Putamen (tissue), 1 donor: ENCODE measurements around the gene KLHL10.
"Not testable (repeated sequence)": the region's sequence is repeated elsewhere in the genome, so short reads cannot be mapped to it uniquely, and the experiment has no call there.

Experiments
- DNase-seq: peaks from one replicate; pipeline ENCODE4 v3.0.0-alpha.2; 2016; ENCODE audit warnings: low spot score

Gene KLHL10

DNA sequence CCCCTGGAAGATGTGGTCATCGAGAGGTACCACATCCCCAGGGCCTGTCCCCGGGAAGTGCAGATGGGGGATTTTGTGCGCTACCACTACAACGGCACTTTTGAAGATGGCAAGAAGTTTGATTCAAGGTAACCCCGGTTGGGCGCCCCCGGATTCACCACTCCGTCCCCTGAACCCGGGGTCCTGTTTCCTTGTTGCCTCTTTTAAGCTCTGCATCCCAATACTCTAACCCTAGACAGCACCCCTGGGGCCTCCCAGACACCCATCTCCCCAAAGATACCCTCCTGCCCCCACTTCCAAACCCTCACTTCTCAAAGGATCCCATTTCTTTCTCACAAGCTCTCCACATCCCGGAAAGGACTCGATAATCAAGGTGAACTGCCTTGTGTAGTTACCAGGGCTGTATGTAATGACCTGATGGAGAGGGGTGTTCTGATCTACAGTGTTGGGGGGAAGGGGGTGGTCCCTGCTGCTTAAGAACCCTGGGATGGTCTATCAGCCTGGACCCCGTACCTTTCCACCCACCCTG is 24.4 kb upstream of the KLHL10 start:
- no peak for DNase-seq

DNA sequence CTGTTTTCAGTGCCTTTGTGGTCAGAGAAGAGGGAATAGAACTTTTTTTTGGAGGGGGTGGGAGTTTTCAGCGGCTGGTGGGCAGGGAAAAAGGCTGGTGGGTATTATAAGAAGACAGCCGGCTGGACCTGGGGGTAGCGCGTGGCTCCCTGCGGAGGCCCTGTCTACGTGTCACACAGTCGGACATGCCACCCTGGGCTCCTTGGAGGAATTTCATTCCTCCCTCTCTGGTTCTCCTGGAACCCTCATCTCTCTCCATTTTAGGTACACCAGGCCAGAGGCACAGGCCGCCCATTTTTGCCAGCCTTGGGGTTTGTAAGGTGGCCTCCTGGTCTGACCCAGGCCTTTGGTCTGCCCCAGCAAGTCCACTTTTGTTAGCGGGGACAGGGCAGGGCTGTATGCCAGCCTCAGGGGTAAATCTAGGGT is 23.9 kb upstream of the KLHL10 start:
- DNase-seq: no peak

DNA sequence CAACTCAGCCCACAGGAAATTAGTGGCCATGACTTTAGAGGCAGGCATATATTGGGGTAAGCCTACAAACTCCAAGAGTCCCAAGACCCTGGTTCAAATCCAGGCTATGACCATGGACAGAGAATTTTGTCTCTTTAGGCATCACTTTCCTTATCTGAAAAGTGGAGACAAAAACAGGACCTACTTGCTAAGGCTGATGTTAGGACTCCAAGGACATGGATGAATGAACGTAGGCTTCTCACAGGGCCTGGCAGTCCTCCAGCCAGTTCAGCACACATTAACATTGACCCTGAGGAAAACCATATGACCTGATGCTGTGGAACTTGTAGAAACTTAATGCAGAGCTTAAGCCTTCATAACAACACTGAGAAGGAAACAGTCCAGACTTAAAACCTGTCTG is 23.4 kb upstream of the KLHL10 start:
- DNase-seq: no peak

DNA sequence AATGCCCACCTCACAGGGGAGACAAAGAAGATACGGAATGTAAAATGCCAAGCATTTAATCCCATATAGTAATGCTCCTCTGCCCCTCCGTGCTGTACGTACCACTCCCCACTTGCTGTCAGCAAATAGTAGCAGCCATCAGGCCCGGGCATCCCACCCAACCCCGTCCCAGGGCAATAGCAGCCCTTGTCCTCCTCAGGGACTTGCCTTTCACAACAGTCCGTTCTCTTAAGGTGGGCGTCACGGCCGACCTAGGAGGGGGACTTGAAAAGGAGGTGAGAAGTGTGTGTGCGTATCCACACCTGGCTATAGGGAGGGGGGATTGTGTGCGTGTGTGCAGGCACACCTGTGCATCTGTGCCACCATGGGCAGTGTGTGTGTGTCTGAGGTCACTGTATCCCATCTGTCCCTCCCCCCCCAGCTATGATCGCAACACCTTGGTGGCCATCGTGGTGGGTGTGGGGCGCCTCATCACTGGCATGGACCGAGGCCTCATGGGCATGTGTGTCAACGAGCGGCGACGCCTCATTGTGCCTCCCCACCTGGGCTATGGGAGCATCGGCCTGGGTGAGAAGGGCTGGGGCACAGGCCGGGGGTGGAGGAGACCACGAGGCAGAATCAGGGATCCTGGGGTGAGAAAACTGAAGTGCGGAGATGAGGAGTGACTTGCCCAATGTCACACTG is 20.8 kb upstream of the KLHL10 start:
- DNase-seq: no peak

DNA sequence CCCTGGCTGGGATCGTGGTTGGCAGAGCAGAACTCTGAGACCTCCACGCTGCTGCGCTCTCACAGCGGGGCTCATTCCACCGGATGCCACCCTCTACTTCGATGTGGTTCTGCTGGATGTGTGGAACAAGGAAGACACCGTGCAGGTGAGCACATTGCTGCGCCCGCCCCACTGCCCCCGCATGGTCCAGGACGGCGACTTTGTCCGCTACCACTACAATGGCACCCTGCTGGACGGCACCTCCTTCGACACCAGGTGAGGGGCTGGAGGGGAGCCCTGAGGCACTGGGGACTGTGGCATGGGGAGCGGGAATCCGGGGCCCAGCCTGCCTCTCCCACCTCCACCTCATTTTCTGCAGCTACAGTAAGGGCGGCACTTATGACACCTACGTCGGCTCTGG is 19.6 kb upstream of the KLHL10 start:
- DNase-seq: no peak

DNA sequence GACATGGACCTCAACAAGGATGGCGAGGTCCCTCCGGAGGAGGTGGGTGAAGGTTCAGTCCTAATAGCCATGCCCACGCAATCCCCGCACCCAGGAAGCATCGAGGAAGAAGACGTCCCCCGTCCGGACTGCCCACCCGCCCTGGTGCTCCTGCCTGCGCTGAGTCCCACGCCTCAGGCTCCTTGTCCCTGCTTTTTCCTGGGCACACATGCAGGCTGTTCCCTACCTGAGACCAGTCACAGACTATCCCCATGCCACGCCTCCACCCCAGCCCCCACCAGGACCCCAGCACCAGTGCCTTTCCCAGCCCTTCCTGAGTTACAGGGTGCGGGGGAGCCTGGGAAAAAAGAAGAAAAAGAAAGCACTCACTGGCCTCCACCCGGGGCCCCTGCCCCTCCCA is 15.8 kb upstream of the KLHL10 start:
- no peak for DNase-seq

DNA sequence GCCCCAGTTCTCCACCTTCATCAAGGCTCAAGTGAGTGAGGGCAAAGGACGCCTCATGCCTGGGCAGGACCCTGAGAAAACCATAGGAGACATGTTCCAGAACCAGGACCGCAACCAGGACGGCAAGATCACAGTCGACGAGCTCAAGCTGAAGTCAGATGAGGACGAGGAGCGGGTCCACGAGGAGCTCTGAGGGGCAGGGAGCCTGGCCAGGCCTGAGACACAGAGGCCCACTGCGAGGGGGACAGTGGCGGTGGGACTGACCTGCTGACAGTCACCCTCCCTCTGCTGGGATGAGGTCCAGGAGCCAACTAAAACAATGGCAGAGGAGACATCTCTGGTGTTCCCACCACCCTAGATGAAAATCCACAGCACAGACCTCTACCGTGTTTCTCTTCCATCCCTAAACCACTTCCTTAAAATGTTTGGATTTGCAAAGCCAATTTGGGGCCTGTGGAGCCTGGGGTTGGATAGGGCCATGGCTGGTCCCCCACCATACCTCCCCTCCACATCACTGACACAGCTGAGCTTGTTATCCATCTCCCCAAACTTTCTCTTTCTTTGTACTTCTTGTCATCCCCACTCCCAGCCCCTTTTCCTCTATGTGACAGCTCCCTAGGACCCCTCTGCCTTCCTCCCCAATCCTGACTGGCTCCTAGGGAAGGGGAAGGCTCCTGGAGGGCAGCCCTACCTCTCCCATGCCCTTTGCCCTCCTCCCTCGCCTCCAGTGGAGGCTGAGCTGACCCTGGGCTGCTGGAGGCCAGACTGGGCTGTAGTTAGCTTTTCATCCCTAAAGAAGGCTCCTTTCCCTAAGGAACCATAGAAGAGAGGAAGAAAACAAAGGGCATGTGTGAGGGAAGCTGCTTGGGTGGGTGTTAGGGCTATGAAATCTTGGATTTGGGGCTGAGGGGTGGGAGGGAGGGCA is 15.1 kb upstream of the KLHL10 start:
- no peak for DNase-seq

DNA sequence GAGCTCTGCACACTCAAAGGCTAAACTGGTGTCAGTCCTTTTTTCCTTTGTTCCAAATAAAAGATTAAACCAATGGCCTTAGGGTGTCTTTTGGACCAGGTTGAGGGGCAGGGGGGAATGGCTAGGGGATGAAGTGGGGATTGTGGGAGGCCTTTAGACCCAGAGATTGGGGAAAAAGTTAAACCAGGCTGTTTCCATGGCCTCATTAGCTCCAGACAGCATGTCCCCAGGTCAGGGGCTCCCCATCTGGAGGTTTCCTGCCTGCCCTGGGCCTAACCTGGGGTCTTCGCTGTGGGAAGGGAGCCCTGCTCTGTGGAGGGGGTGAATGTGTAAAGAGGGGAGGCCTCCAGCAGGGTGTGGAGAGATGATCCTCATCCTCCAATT is 14.5 kb upstream of the KLHL10 start:
- no peak for DNase-seq

DNA sequence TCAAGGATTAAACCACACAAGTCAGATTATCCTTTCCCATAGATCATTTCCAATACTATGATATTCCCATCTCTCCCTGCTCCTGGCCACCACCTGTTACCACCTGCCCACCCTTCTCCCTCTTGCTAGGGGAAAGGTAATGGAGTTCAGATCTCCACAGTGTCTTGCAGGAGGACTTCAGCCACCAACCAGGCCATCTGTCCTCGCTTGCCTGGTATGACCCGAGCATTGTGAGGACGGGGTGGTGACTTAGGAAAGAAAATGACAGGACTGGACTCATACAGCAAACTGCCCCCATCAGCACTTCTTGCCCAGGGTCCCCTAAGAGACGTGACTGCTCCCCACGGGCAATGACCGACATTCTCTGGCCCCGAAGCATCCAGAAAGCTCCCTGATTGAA is 14.0 kb upstream of the KLHL10 start:
- no peak for DNase-seq

DNA sequence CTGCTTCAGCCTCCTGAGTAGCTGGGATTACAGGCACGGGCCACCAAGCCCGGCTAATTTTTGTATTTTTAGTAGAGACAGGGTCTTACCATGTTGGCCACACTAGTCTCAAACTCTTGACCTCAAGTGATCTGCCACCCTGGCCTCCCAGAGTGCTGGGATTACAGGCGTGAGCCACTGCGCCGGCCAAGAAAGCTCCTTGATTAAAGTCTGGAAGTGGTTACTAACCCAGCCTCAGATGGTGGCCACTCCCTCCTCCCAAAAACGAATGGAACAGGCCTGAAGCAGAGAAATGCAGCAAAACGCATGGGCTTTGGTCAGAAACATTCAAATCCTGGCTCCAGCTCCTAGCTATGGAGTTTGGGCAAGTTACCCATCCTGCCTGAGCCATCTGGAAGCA is 13.5 kb upstream of the KLHL10 start:
- no peak for DNase-seq

DNA sequence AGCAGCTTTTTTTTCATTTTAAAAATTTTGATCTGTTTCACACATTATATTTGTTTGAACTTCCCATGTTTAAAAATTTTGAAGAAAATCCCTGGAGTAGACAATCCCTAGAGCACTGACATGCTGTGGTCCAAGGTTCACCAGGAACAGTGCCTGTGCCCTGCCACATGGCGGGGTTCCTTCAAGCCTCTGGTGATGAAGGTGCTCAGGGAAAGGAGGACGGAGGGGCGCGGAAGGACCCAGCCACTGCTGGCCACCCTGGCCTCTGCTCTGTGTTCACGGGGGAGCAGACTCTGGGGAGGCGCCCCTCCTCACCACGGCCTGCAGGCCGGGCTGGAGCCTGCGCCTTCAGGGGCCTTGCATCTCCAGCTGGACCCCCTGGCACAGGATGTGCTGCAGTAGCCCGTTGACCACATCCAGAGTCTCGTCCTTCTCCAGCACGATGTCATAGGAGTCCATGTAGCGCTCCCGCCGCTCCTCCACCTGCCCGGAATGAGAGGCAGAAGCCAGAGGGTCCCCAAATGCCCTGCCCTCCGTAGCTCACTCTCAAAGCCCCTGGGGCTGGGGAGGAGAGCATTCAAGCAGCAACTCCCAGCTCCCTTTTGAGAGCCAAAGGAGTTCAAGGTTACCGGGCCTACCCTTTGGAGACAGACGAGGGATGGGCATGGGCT is 12.3 kb upstream of the KLHL10 start:
- DNase-seq: no peak

DNA sequence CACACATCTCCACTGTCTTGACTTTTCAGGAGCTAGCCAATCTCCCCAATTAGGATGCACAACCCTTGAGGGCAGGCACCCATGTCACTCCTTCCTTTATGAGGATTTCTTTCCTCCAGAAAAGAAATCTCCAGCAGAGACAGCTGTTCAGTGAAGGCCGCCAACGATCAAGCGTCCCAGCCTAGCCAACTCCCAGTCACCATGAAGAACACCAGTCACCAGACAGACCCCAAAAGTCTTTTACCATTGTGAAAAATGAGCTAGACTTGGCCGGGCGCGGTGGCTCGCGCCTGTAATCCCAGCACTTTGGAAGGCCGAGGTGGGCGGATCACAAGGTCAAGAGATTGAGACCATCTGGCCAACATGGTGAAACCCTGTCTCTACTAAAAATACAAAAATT is 7.7 kb upstream of the KLHL10 start:
- not testable (repeated sequence) for DNase-seq

DNA sequence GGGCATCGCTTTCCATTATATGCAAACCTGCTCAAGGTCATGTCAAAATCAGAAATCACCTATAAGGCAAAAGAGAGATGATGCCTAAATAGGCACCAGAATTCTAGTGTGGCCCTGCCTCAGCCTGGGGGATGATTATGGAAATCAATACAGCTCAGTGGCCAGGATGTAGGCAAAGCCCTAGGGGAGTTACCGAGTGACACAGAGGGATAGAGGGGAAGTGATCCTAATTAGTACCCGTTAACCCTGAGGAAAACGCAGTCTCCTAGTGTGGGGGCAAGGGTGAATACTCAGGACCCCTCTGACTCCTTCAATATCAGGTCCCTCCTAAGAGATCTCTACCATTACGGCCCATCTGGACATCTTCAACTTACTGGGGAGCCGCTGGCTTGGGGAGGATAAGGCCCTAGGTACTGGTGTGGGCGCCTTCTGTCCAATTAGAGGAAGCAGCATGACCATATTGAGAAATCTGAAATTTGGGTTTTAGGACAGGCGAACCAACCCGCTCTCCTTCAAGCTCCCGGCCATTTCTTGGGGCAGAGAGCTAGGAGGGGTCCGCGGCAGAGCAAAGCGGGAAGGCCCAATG is 2.3 kb upstream of the KLHL10 start:
- no peak for DNase-seq

DNA sequence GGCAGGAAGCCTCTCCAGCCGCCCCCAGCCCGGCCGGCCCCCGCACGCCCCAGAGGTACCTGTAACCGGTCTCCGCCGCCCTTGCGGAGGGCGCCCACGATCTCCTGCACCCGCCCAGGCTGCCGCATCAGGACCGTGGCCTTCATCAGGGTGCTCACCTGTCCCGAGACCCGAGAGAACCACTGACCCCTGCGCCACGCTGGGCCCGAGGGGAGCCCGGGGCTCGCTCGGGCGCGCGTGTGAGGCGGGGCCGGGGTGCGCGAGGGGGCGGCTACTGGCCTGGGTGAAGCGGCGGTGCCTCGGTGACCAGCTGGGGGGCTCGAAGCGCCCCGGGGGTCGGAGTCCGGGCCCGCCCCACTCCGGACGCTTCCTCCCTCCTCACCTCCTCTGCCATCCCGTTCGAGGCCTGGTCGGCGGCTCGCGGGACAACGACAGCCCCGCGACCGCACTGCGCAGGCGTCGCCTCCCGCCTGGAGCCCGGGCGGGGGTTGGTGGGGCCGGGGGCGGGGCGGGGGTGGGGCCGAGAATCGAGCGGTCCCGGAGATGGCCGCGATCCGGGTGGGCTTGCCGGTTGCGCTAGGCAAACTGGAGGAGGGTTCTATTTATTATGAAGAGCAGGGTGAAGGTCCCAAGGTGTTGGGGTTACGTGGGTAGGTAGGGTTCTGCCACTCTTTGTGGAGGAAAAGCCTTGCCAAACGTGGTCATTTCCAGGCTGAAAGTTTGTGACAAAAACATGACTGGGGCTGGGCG is 1.6 kb upstream of the KLHL10 start, which contains the start of gene NT5C3B:
Gene NT5C3B, minus strand, starts transcription at position 433 of the 750 bp plus-strand sequence. Its CDS starts 39 bp downstream, at position 394.
- DNase-seq: peak; percentile 64

DNA sequence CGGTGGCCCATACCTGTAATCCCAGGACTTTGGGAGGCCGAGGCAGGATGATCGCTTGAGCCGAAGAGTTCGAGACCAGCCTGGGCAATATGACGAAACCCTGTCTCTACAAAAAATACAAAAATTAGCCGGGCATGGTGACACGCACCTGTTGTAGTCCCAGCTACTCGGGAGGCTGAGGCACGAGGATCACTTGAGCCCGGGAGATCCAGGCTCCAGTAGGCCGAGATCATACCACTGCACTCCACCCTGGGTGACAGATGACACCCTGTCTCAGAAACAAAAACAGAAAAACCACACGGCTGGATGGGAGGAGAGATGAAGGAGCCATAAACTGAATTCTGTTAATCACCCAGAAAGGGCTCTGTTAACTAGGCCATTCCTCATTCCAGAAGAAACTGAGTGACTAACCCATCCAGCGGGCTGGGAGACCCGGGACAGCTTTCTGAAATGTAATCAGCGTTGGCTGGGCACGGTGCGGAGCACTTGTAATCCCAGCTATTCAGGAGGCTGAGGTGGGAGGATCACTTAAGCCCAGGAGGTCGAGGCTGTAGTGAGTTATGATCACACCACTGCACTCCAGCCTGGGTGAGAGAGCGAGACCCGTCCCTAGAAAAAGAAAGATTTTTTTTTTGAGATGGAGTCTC is 952 bp upstream of the KLHL10 start:
- DNase-seq: no peak

DNA sequence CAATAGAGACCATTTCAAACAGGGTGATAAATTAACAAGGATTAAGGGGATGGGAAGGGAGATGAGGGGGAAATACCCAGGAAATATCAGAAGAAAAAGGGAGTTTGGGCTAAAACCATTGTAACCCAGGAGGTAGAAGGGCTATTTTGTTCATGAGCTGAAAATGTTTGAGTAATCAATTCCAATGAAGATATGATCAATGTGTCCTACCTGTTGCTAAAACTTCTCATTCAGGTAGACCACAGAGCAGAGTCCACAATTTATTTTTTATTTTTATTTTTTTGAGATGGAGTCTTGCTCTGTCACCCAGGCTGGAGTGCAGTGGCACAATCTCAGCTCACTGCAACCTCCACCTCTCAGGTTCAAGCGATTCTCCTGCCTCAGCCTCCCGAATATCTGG is 1.8 kb downstream of the KLHL10 start:
- not testable (repeated sequence) for DNase-seq

DNA sequence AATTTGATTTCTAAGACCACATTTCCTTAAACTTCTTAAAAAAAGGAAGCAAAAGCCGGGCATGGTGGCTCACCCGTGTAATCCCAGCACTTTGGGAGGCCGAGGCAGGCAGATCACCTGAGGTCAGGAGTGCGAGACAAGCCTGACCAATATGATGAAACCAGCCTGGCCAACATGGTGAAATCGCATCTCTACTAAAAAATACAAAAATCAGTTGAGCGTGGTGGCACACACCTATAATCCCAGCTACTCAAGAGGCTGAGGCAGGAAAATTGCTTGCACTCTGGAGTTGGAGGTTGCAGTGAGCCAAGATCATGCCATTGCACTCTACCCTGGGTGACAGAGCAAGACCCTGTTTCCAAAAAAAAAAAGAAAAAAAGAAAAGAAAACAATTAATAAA is 3.2 kb downstream of the KLHL10 start:
- not testable (repeated sequence) for DNase-seq

DNA sequence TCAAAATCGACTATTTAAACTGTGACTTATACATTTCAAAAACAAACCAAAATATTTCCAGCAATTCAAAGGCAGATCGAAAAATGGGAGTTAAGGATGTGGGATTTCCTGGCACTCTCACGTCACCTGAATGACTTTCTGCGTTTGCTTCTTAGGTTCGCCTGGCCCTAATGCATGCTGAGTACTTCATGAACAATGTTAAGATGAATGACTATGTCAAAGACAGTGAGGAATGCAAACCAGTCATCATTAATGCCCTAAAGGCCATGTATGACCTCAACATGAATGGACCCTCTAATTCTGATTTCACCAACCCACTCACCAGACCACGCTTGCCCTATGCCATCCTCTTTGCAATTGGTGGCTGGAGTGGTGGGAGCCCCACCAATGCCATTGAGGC is 7.3 kb downstream of the KLHL10 start:
- no peak for DNase-seq

DNA sequence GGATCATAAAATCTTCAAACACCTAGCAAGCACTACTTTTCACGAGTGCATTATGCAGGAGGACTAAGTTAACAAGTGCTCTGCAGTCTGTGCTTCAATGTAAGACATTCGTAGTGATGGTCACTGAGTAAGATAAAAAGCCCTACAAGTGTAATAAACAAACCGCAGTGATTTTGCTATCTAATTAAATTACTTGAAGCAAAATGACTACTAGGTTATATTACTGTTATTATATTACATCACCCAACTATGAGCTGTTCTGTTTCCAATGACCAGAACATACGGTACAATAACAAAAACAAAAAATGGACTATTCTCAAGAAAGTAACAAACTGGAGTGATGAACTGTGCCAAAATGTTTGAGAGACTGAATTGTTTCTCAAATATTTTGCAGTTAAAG is 11.2 kb downstream of the KLHL10 start:
- no peak for DNase-seq

DNA sequence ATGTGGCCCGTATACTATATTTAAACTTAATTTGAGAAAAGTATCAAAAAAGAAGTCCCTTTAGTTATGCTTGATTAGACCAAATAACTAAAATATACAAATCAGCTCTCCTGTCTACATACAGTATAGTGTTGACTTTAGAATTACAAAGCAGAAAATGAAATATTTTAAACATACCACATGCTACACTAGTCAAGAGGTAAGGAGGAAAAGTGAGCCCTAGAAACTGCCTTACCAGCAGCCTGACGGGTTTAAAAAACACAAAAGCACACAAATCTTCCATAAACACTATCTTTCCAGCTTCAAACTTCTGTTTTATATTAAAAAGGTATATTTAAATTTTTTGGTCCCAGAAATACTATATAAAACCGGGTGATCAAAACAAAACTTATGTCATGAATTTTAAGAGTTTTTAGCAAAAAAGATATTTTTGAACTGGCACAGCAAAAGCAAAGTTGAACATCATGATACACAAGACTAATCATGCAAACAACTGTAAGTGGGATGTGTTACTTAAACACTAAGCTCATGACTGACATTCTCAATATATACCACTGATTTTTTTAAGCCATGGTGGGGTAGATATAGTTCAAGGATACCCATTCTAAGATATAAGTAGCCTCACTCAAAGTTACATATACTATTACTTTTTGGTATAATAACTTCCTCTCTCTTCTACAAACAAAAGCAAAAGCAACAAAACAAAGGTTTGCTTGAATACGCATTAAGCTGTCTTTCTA is 11.8 kb downstream of the KLHL10 start:
- no peak for DNase-seq
